Fibroblast of skin of left biceps (primary cell): ENCODE measurements around the gene E2F4.

Experiments
- DNase-seq, 2 experiments: peaks; one replicate each; pipeline ENCODE4 v3.0.0-alpha.2; 2013; ENCODE audit warnings: low read depth in 2 of 2

Gene E2F4

DNA sequence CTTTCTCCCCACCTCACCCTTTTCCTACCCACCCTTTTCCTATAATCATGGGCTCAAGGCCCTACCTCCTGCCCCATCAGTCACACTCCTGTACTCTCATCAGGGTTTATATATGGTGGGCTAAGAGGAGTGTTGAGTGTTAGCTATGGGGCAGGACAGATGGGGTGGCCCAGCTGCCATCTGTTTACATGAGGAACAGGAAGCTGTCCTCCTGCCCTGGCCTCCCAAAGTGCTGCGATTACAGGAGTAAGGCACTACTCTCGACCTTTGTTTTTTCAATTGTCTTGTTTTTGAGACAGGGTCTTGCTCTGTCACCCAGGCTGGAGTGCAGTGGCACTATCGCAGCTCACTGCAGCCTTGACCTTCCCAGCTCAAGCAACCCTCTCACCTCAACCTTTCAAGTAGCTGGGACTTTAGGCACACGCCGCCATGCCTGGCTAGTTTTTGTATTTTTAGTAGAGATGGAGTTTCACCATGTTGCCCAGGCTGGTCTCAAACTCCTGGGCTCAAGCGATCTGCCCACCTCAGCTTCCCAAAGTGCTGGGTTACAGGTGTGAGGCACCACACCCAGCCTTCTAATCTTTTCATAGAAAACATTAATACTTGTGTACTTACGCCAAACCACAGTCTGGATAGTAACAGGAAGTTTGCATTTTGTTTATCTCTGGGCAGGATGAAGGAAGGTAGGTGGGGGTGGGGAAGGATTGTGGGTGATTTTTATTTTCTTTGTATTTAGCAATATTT lies 33.9 kb upstream of the E2F4 start:
- DNase-seq, result no peak

- DNase-seq, result no peak
Measured at GRCh38 chr16:67158637-67159600, 33.0 kb upstream of the E2F4 start.

GRCh38 chr16:67161595-67162058 lies 30.3 kb upstream of the E2F4 start:
- DNase-seq, result no peak

DNA sequence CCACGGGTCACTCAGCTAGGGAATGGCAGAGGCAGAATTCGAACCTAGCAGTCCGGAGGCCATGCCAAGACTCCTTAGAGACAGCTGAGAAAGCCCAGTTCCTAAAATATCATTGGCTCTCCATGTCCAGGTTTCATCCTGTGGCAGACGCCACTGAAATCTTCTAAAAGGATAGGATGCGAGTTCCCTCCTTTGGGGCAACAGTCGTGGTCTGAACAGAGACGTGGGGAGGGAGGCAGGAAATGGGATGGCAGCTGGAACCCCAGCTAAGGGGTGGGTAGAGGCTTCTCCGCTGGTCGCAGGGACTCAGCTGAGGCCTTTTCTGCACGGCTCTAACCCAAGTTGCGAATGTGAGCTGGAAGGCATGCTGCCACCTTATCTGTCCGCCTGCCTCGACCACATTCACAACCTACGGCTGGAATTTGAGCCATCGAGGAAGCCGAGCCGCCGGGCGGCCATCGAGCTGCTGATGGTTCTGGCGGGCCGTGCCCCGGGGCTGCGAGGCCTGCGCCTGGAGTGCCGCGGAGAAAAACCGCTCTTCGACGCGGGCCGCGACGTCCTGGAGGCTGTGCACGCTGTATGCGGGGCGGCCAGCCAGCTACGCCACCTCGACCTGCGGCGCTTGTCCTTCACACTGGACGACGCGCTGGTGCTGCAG lies 29.3 kb upstream of the E2F4 start:
- no peak for DNase-seq

DNA sequence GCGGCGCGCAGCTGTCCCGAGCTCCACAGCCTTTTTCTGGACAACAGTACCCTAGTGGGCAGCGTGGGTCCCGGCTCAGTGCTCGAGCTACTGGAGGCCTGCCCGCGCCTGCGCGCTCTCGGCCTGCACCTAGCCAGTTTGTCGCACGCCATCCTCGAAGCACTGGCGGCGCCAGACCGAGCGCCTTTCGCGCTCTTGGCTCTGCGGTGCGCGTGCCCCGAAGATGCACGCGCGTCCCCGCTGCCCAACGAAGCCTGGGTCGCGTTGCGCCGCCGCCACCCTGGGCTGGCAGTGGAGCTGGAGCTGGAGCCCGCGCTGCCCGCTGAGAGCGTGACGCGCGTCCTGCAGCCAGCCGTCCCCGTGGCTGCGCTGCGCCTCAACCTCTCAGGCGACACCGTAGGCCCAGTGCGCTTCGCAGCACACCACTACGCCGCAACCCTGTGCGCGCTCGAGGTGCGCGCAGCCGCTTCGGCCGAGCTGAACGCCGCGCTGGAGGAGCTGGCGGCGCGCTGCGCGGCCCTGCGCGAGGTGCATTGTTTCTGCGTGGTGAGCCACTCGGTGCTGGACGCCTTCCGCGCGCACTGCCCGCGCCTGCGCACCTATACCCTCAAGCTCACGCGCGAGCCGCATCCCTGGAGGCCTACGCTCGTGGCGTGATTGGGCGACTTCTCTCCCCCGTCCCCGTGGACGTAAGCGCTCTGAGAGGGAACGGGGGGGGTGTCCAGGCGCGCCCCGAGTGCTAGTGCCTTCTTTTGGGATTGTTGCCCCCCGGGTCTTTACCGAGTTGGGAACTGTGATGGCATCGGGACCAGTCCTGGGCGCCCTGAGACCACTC lies 28.6 kb upstream of the E2F4 start:
- DNase-seq, result no peak

DNA sequence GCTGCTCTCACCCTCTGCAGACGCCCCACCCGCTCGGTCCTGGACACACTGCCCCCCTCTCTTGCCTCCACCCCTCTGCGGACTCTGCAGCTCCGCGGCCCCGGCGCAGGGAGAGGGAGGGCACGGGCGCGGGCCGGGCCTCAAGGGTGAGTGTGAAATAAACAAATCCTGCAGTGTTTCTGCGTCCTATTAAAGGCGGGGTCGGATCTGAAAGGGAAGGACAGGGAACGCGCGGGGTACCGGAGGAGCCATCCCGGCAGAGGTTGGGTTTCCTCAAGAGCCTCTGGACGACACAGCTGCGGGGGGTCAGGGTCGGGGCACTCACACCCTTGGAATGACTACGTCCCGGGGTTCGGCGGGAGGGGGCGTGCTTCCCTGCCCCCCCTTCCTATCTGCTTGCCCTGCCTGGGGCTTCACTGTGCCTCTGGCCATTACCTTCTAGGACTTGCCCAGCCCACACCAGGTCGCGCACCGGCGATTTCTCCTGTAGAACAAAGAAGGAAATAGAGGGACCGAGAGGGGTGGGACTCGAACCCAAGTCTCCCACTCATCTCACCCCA lies 27.9 kb upstream of the E2F4 start:
- DNase-seq, result no peak

DNA sequence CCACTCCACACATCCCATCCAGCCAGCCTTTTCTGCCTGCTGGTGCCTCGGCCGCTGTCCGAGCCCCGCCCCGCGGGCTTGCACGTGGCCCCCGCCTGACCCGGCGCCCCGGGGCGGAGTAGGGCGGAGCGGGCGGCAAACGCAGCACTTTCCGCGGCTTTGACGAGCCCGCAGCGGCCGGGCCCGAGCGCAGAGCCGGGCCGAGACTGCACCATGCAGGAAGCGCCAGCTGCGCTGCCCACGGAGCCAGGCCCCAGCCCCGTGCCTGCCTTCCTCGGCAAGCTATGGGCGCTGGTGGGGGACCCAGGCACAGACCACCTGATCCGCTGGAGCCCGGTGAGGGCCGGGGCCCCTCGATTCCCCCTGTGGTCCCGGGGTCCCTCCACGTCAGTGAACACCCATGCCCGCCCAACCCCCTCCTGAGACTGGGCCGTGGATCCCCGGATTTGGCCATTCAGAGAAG lies 27.3 kb upstream of the E2F4 start, which contains the start of gene HSF4:
Gene HSF4 (plus strand): TSS at position 147 of the 463 bp plus-strand sequence. CDS start 67 bp downstream, at position 214.
- no peak for DNase-seq

- DNase-seq, result no peak
Measured at GRCh38 chr16:67165121-67166078, 26.6 kb upstream of the E2F4 start.

GRCh38 chr16:67166110-67166547 lies 25.8 kb upstream of the E2F4 start:
- DNase-seq, result no peak

DNA sequence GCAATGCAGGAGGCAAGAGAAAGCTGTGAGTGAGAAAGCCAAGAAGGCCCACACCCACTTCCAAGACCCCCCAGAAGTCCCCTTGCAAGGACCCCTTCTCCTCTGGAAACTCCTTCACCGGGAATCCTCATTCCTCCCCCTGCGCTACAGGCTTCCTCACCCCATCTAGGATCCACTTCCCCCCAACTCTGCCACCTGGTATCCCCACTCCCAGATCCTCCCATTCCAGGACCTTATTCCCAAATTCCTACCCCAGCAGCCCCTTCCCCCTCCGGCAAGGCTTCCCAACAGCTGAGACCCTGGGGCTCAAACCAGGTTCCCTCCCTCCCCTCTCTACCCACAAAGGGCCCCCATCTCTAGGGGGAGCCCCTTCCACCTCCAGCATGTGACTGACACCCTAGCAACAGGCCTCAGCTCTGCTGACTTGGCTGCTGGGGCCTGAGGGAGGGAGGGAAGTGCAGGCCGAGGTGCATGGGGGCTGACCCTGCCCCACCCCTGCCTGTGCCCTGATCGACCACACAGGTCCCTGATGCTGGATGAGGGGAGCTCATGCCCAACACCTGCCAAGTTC lies 25.3 kb upstream of the E2F4 start:
- DNase-seq, result no peak

DNA sequence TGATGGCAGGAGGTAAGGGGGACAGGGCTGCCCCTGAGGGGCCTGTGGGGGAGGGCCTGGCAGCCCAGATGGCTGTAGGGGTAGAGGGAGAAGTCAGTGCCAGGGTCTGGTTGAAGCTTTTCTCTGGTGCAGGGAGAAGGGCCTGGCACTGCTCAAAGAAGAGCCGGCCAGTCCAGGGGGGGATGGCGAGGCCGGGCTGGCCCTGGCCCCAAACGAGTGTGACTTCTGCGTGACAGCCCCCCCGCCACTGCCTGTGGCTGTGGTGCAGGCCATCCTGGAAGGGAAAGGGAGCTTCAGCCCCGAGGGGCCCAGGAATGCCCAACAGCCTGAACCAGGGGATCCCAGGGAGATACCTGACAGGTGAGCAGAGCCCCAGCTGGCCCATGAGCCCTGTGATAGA lies 24.4 kb upstream of the E2F4 start:
- DNase-seq, result no peak

GRCh38 chr16:67169011-67169451 lies 22.9 kb upstream of the E2F4 start:
- DNase-seq, result no peak

DNA sequence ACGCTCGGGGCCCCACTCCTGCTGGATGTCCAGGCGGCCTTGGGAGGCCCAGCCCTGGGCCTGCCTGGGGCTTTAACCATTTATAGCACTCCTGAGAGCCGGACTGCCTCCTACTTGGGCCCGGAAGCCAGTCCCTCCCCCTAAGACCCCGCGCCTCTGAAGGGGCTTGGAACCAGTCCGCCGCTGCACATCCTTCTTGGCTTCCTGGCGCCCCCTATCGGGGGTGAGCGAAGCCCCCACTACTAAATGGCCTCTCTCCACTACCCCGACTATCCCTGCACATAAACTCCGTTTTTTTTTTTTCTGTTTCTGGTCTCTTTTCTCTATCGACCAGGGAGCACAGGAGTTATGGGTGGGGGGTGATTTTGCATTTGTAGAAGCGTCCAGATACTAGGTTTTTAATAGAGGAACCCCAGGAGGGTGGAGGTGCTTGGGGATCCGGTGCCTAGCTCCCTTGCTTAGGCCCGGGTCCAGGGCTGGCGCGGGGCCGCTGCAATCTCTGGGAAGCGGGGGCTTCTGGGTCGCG lies 22.2 kb upstream of the E2F4 start:
- DNase-seq, result no peak

- peak; percentile 64 to 69 for DNase-seq
Measured at GRCh38 chr16:67170168-67170948, 21.6 kb upstream of the E2F4 start, which contains the start of gene NOL3. TSS of gene NOL3 (plus strand) at chr16:67170538.

- no peak for DNase-seq
Measured at GRCh38 chr16:67170949-67171649, 20.9 kb upstream of the E2F4 start.

- no peak for DNase-seq
Measured at GRCh38 chr16:67173323-67173722, 18.6 kb upstream of the E2F4 start.
